Epidermal melanocyte (primary cell): ENCODE data around the gene ZNF277.

Source experiments
- DNase-seq: peaks from one replicate; pipeline ENCODE4 v3.0.0; 2011; ENCODE audit warnings: low spot score; ENCODE audit not compliant: insufficient read length

ZNF277 gene

GRCh38 chr7:112252691-112253090 is 46.2 kb downstream of the ZNF277 start:
- DNase-seq: no peak

GRCh38 chr7:112254156-112254555 is 47.7 kb downstream of the ZNF277 start:
- no peak for DNase-seq

GRCh38 chr7:112254709-112255387 is 48.4 kb downstream of the ZNF277 start:
- no peak for DNase-seq

GRCh38 chr7:112255388-112255720 is 48.9 kb downstream of the ZNF277 start:
- no peak for DNase-seq

- DNase-seq: no peak
Observed at GRCh38 chr7:112257073-112257472, 50.6 kb downstream of the ZNF277 start.

GRCh38 chr7:112260911-112261310 is 54.4 kb downstream of the ZNF277 start:
- DNase-seq: no peak

GRCh38 chr7:112262036-112262435 is 55.5 kb downstream of the ZNF277 start:
- DNase-seq: no peak

- DNase-seq: no peak
Observed at GRCh38 chr7:112262855-112263487, 56.5 kb downstream of the ZNF277 start.

- no peak for DNase-seq
Observed at GRCh38 chr7:112263519-112263918, 57.0 kb downstream of the ZNF277 start.

GRCh38 chr7:112266141-112266540 is 59.6 kb downstream of the ZNF277 start:
- DNase-seq: no peak

- DNase-seq: no peak
Observed at GRCh38 chr7:112266595-112267270, 60.2 kb downstream of the ZNF277 start.

- DNase-seq: no peak
Observed at GRCh38 chr7:112267944-112268691, 61.6 kb downstream of the ZNF277 start.

GRCh38 chr7:112271162-112271561 is 64.7 kb downstream of the ZNF277 start:
- DNase-seq: no peak

GRCh38 chr7:112272921-112273561 is 66.5 kb downstream of the ZNF277 start:
- no peak for DNase-seq

- no peak for DNase-seq
Observed at GRCh38 chr7:112279042-112279441, 72.5 kb downstream of the ZNF277 start.

GRCh38 chr7:112280267-112280666 is 73.8 kb downstream of the ZNF277 start:
- DNase-seq: no peak

GRCh38 chr7:112282476-112283188 is 76.1 kb downstream of the ZNF277 start:
- DNase-seq: no peak

- DNase-seq: no peak
Observed at GRCh38 chr7:112283382-112283910, 77.0 kb downstream of the ZNF277 start.

GRCh38 chr7:112286250-112287086 is 80.0 kb downstream of the ZNF277 start:
- DNase-seq: no peak

GRCh38 chr7:112288301-112288700 is 81.8 kb downstream of the ZNF277 start:
- no peak for DNase-seq
